Activated effector memory CD4-positive, alpha-beta T cell treated with Interleukin-2 at 50 U/mL for 16 hours (primary cell): Measurements from ENCODE around the gene WWC1.
"Not testable (repeated sequence)": the region's sequence is repeated elsewhere in the genome, so short reads cannot be mapped to it uniquely, and the experiment has no call there.

Experiments used
- DNase-seq: peaks from one replicate; pipeline ENCODE4 v3.0.0-alpha.2; 2020

Gene WWC1

GRCh38 chr5:168339109-168339771 is 47.8 kb downstream of the WWC1 start:
- no peak for DNase-seq

DNA sequence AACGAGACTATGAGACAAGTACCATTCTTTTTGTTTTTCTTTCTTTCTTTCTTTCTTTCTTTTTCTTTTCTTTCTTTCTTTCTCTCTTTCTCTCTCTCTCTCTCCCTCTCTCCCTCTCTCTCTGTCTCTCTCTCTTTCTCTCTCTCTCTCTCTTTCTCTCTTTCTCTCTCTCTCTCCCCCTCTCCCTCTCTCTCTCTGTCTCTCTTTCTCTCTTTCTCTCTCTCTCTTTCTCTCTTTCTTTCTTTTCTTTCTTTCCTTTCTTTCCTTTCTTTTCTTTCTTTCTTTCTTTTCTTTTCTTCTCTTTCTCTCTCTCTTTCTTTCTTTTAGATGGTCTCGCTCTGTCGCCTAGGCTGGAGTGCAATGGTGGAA is 48.3 kb downstream of the WWC1 start:
- not testable (repeated sequence) for DNase-seq

DNA sequence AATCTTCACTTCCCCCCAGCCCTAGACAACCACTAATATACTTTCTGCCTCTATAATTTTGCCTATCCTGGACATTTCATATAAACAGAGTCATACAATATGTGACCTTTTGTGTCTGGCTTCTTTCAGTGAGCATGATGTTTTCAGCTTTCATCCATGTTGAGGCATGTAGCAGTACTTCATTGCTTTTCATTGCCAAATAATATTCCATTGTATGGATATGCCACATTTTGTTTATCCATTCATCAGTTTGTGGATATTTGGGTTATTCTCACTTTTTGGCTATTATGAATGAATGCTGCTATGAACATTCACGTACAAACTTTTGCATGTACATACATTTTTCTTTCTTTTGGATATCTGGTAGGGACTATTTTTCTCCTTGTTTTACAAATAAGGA is 49.0 kb downstream of the WWC1 start:
- no peak for DNase-seq

DNA sequence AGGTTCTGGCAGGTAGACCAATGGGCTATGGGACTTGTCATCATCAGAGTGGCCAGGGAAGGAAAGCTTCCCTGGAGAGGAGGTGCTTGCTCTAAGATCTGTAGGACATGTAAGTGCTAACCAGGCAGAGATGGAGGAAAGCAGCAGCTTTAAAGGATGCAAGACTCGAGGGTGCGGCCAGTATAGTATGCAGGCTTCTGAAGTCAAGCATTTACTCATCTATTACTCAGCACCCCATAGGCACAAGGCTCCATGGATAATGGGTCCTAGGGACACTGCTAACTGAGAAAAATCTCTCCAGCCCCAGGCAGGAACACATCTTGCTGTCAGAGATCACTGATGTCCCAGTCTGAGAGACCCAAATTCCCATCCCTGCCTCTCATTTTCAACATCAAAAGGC is 49.7 kb downstream of the WWC1 start:
- DNase-seq: no peak

GRCh38 chr5:168342151-168342825 is 50.8 kb downstream of the WWC1 start:
- no peak for DNase-seq

- DNase-seq: no peak
These were observed 51.5 kb downstream of the WWC1 start for GRCh38 chr5:168342985-168343384.

DNA sequence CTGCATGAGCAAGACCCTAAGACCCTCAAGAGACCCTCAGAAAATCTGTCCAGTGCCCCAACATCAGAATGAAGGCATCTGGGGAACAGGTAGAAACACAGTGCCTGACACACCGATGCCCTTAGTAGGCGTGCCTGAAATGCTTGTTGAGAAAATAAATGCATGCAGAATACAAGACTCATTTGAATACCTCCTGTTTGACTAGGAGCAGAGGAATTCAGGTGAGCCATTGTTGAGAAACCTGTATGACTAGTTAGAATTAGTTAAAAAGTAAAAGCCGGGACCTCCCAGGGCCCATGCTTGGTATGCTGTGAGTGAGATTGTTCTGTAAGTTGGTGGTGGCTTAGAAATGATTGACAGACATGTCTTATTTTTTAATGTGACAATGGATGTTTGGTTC is 55.0 kb downstream of the WWC1 start:
- no peak for DNase-seq

DNA sequence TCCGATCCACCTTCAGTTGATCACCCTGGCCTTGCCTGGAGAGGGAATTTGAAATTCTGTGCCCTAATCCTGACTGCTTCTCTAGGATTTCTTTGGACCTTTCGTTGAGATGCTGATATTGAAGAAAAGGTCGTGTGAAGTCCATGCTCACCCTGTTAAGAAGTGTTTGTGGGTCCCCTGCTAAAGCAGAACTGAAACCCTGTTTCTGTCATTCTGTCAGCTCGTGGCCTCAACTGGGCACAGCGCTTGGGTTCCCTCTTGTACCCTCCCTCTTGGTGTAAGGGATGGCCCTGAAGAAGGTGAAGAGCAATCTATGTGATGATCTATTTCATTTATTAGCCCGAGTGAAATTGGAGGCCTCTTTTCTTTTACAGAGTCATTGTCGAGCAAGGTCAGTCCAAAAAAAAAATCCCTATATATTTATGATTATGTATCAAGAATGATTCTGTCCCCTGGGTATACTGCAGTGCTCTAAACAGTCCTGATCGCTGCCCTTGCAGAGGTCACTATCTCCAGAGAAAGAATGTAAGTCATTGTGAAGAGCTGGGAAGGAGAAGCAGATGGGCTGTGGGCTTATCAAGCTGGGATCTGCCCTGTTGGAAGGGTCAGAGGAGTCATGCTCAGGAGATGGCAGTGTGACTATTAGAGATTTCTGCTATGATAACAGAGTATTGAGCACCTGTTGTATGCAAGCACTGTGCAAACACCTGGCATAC is 56.1 kb downstream of the WWC1 start:
- DNase-seq: no peak

- no peak for DNase-seq
These were observed 56.6 kb downstream of the WWC1 start for GRCh38 chr5:168348084-168348414.

DNA sequence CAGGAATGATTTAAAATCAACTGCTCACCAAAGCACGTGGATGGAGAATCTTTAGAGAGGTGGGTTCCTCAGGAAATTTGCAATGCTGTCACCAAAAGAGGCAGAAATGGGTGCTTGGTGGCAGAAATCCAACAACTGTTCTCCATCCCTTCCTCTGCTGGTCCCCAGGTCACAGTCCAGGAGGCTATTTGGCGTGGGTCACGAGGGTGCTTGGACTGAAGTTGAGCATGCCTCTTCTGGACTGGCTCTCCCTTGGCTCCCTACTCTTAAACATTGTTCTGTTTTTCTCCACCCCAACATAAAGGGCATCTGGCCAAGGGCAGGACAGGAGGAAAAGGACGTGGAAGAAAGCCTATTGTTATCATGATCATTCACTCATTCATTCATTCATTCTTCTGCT is 58.9 kb downstream of the WWC1 start:
- DNase-seq: no peak

- no peak for DNase-seq
These were observed 61.9 kb downstream of the WWC1 start for GRCh38 chr5:168353216-168353957.

DNA sequence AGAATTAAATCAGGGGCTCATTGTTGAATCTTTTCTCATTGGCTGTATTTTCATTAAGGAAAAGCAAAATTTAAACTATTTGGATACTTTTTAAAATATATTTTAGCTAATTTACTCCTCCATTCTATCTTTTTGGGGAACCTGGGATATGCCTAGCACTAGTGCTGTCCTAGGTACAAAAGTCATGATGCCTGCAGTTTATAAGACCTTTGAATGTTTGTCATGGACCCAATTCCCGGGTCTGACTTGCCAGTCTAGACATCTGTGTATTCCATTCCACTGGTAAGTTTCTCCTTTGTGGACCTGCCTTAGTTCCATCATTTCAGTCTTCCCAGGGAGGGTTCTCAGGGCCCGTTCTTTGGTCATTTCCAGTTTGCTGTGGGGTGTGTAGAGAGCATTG is 63.0 kb downstream of the WWC1 start:
- no peak for DNase-seq

DNA sequence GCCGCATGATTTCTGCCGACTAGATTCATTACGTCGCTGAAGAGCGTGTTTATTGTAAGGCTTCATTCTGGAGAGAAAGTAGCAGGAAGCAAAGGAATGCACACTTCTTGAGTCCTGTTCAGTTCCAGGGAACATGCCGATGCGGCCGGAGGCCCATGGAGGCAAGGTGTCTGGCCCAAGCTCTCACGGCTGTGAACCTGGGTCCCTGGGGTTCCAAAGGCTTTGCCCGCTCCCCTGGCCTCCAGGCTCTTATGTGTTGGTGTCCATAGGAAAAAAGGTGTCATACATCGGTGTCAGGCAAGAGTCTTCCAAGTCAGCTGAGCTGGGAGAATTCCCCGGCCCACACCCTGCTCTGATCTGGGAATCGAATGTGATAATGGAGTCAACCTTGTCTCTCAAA is 64.7 kb downstream of the WWC1 start:
- DNase-seq: no peak

DNA sequence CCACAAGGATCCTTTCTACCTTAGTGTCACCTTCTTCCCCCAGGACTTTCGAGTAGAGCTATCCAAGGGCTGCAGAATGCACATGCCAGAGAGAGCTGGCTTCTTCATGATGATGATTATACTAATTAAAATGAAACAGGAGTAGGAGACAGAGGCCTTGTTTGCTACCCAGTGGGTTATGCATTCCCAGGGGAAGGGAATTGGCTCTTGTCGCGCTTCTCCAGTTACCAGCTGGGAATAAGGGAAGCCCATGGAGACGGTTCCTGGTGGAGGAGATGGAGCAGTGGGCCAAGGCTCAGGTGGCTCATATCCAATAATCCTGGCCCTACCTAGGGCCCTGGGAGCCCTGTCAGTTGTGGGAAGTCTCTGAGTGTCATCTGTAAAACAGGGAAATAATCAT is 65.1 kb downstream of the WWC1 start:
- no peak for DNase-seq

- no peak for DNase-seq
These were observed 66.4 kb downstream of the WWC1 start for GRCh38 chr5:168357876-168358275.

DNA sequence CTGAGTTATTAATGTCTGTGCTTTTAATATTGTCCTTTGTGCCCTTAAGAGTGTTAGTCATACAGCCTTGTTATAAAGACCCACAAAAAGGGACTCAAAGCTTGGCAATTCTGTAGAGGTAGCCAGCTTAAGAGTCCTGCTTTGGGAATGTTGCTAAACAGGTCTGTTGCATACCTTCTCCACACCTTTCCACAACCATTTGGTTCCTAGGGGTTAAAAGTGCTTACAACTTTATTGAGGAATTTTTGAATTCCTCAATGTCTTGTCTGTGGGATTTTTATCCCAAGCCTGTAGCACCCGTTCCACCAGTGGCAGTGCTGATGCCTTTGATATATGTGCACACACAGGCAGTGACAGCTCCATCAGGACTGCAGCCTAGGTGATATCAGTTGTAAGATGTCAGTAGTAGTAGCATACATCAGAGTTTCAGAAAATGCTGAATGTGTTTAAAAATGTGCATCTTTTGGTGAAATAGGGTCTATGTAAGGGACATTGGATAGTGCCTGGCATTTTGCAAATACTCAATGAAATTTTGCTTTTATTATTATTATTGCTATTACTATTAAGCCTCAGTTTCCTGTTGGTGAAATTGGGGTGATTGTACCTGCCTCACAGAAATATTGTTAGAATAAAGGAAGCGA is 68.5 kb downstream of the WWC1 start:
- DNase-seq: no peak

- DNase-seq: no peak
These were observed 69.3 kb downstream of the WWC1 start for GRCh38 chr5:168360521-168361285.

DNA sequence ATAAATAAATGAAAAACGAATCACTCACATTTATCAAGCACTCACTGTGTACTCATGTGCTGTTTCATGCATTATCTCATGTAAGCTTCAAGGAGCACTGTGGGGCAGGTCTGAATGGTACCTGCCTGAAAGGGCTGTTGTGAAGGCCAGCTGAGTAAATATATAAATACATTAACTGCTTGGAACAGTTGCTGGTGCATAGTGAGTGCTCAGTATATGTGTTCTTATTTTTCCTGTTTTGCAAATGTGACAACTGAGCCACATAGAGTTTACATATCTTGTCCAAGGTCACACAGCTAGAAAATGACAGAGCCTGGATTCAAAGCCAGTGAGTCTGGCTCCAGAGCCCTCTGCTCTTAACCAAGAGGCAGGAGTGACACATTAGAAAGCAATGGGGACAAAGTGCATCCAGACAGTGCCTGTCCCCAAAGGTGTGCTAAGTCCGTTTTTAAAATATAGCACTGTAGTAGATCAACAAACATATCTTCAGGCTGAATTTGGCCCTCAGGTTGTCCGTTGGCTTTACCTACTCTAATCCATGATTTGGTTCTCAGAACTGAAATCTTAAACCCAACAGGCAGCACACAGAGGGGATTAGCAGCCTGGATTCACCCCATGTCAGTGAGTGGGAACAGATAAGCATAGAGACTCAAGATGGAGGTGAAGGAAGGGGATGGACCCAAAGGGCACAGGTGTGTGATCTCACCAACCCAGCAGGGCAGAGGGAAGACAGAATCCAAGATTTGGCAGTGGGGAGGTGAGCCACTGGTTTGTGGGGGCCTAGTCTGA is 70.8 kb downstream of the WWC1 start:
- no peak for DNase-seq

DNA sequence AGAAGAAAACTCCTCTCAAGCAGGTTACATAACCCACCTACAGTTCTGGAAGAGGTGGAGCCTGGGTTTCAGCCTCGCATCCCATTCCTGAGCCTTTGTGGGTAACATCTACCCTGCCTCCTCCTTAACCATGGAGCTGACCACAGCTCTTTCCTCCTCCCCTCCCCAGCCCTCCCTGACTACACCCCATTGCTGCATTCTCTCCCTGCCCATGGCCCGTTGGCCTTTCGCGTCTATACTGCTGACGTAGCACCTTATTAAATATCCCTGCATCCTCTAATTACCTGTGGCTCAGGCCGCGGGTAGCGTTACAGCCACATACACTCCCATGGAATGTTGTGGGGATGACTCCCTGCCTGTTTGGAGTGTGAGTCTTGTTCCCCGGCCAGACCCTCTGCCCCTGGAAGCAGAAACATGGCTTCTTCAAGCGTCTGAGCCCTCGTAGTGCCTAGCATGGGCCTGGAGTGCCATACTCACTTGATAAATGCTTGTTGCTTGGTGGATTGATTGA is 72.8 kb downstream of the WWC1 start:
- DNase-seq: no peak

GRCh38 chr5:168364750-168365550 is 73.5 kb downstream of the WWC1 start:
- DNase-seq: no peak
